A549 (cell line): ENCODE measurements around the gene PDE7B. TPM values are rescaled to one million over a fixed set of nuclear protein-coding genes. Genes with fewer than 3 reads are reported as not detected.

Experiments
- ATAC-seq, 2 experiments: fragments of 200-7000 bp in 1 of 2; fragments of >200 bp in 1 of 2; cut with Nextera tagmentation in 1 of 2; cut with Tn5 transposase in 1 of 2; 3 replicates each; pipeline versions ENCODE4 v1.8.0 to v1.9.1; 2018 to 2020; ENCODE audit warnings: mild to moderate bottlenecking in 1 of 2, moderate library complexity in 1 of 2
- CTCF ChIA-PET: fragments of 300-600 bp; sonication (Branson Sonifier 250); formaldehyde crosslinking; extraction: SDS; loops from one replicate; lab custom pipeline; 2021; ENCODE audit warnings: antibody characterized with exemption, inconsistent platforms; lab: Yijun Ruan, JAX
- POLR2A ChIA-PET: fragments of 350-600 bp; formaldehyde crosslinking; extraction: SDS; loops from one replicate; lab custom pipeline; 2021; ENCODE audit warnings: antibody characterized with exemption, inconsistent platforms; lab: Yijun Ruan, JAX
- DNase-seq, 2 experiments: peaks; one replicate each; pipeline versions ENCODE4 v3.0.0 to v3.0.0-alpha.2; 2011 to 2016; ENCODE audit warnings: low read depth in 1 of 2, low spot score in 1 of 2
- FAIRE-seq: peaks from 2 replicates; lab custom pipeline; 2011; peaks lifted over from hg19 to GRCh38; lab: Jason Lieb, UNC
- H3K27ac ChIP-seq, 2 experiments: fragments of >200 bp; sonication (Bioruptor Twin); formaldehyde crosslinking; 3 replicates each; pipeline ENCODE4 v1.5.1; 2016 to 2017
- H3K4me1 ChIP-seq: fragments of >200 bp; sonication (Bioruptor Twin); formaldehyde crosslinking; 3 replicates; pipeline ENCODE4 v1.6.1; 2016
- H3K4me2 ChIP-seq: fragments of >200 bp; sonication (Bioruptor Twin); formaldehyde crosslinking; 3 replicates; pipeline ENCODE4 v1.6.1; 2016
- H3K4me3 ChIP-seq: fragments of >200 bp; sonication (Bioruptor Twin); formaldehyde crosslinking; 3 replicates; pipeline ENCODE4 v1.5.1; 2016
- H3K9me3 ChIP-seq: fragments of >200 bp; sonication (Bioruptor Twin); formaldehyde crosslinking; 3 replicates; pipeline ENCODE4 v1.6.1; 2016
- BHLHE40 ChIP-seq: IDR thresholded peaks from 2 replicates; pipeline ENCODE4 v1.6.1; 2012; ENCODE audit warnings: low read depth, low read length, inconsistent platforms
- CHD4 ChIP-seq: fragments of 200-600 bp; sonication (generic); IDR thresholded peaks from 2 replicates; pipeline ENCODE4 v1.6.1; 2016; ENCODE audit warnings: antibody characterized with exemption, mild to moderate bottlenecking, borderline replicate concordance
- CTCF ChIP-seq: fragments of >200 bp; sonication (Bioruptor Twin); formaldehyde crosslinking; IDR thresholded peaks from 3 replicates; pipeline ENCODE4 v1.5.1; 2016
- FOSB ChIP-seq: fragments of 250-450 bp; sonication (Bioruptor Pico); IDR thresholded peaks from 2 replicates; pipeline ENCODE4 v1.5.0; 2020; ENCODE audit warnings: mild to moderate bottlenecking, moderate library complexity
- FOXS1 ChIP-seq: fragments of 250-450 bp; sonication (Bioruptor Pico); IDR thresholded peaks from 2 replicates; pipeline ENCODE4 v1.5.0; 2020; ENCODE audit warnings: mild to moderate bottlenecking, moderate library complexity
- HMGXB4 ChIP-seq: fragments of 250-450 bp; sonication (Bioruptor Pico); IDR thresholded peaks from 2 replicates; pipeline ENCODE4 v1.5.0; 2021; ENCODE audit warnings: mild to moderate bottlenecking, moderate library complexity, borderline replicate concordance
- HOXA7 ChIP-seq: fragments of 250-450 bp; sonication (Bioruptor Pico); IDR thresholded peaks from 2 replicates; pipeline ENCODE4 v1.5.0; 2020; ENCODE audit warnings: mild to moderate bottlenecking, moderate library complexity
- HOXB13 ChIP-seq: fragments of 250-450 bp; sonication (Bioruptor Pico); IDR thresholded peaks from 2 replicates; pipeline ENCODE4 v1.5.0; 2020; ENCODE audit warnings: low read depth, mild to moderate bottlenecking, moderate library complexity
- HOXB5 ChIP-seq: fragments of 250-450 bp; sonication (Bioruptor Pico); IDR thresholded peaks from 2 replicates; pipeline ENCODE4 v1.5.0; 2020; ENCODE audit warnings: mild to moderate bottlenecking, moderate library complexity
- MAX ChIP-seq: IDR thresholded peaks from 2 replicates; pipeline ENCODE4 v1.6.1; 2012
- MAZ ChIP-seq: fragments of 150-350 bp; IDR thresholded peaks from 2 replicates; pipeline ENCODE4 v1.6.1; 2014; ENCODE audit warnings: antibody characterized with exemption, low read depth, low read length, borderline replicate concordance
- POLR2AphosphoS2 ChIP-seq: conservative IDR thresholded peaks from 2 replicates; pipeline ENCODE4 v1.6.1; 2012; ENCODE audit warnings: low read length, improper control_type of control experiment, inconsistent platforms
- RAD21 ChIP-seq, 2 experiments: fragments of >200 bp in 1 of 2; sonication (Bioruptor Twin) in 1 of 2; formaldehyde crosslinking in 1 of 2; IDR thresholded peaks in 1 of 2; conservative IDR thresholded peaks in 1 of 2; 2 replicates in 1 of 2; 3 replicates in 1 of 2; pipeline ENCODE4 v1.6.1; 2012 to 2018; ENCODE audit warnings: inconsistent platforms in 1 of 2
- REST ChIP-seq: fragments of 200-600 bp; sonication (generic); IDR thresholded peaks from 2 replicates; pipeline ENCODE4 v1.6.1; 2016; ENCODE audit warnings: antibody characterized with exemption, mild to moderate bottlenecking, moderate library complexity
- RNF2 ChIP-seq: fragments of 200-600 bp; sonication (generic); IDR thresholded peaks from 2 replicates; pipeline ENCODE4 v1.6.1; 2016; ENCODE audit warnings: low read depth, mild to moderate bottlenecking, antibody characterized with exemption, moderate library complexity, borderline replicate concordance
- SMC3 ChIP-seq: fragments of >200 bp; sonication (Bioruptor Twin); formaldehyde crosslinking; IDR thresholded peaks from 3 replicates; pipeline ENCODE4 v1.6.1; 2018; ENCODE audit warnings: inconsistent platforms
- TFCP2L1 ChIP-seq: fragments of 250-450 bp; sonication (Bioruptor Pico); IDR thresholded peaks from 2 replicates; pipeline ENCODE4 v1.5.0; 2021; ENCODE audit warnings: mild to moderate bottlenecking
- ZC3H11A ChIP-seq: fragments of 450-650 bp; IDR thresholded peaks from 2 replicates; pipeline ENCODE4 v1.6.1; 2014; ENCODE audit warnings: antibody characterized with exemption, mild to moderate bottlenecking
- ZNF302 ChIP-seq: fragments of 250-450 bp; sonication (Bioruptor Pico); IDR thresholded peaks from 2 replicates; pipeline ENCODE4 v1.9.0; 2021; ENCODE audit warnings: inconsistent platforms, mild to moderate bottlenecking, moderate library complexity
- ZSCAN20 ChIP-seq: fragments of 250-450 bp; sonication (Bioruptor Pico); IDR thresholded peaks from 2 replicates; pipeline ENCODE4 v1.8.0; 2022; ENCODE audit warnings: mild to moderate bottlenecking, moderate library complexity
- WGBS: methylation state at CpG from one replicate; pipeline ENCODE4 v1.1.6; 2017; ENCODE audit errors: missing lambda C conversion rate; 5-methylcytosine and 5-hydroxymethylcytosine counted together
- polyA plus RNA-seq, 4 experiments: library from polyadenylated mRNA; depleted of rRNA in 3 of 4; stranded (reverse); fragments of >200 nt; fragmentation: RNase III in 1 of 4; extraction: RNeasy Plus Mini Kit Qiagen cat#74134 plus additional on column Dnase treatment in 1 of 4; gene quantifications; 2 replicates in 3 of 4; 3 replicates in 1 of 4; pipeline ENCODE4 v1.2.3, GENCODE V29; 2011 to 2017

Gene PDE7B
- polyA plus RNA-seq, 2 of the 4 experiments (the other 2 are of a cell fraction): 6.6 to 13.8 TPM

GRCh38 chr6:135897087-135897486 lies 45.6 kb downstream of the PDE7B start:
- no peak overlapping the region for H3K4me3 ChIP-seq
- CTCF ChIA-PET: no interaction called here
- no peak for ATAC-seq
- TF ChIP-seq ZNF302 (CRISPR knock-in tag) (no peak), REST (no peak), HOXA7 (CRISPR knock-in tag) (no peak)
- TF ChIP-seq, all 56 proteins: peak for 0
- FAIRE-seq (no peak), DNase-seq (no peak)
- 93% methylated on average over 1 of the region's 1 CpG for WGBS
- POLR2A ChIA-PET: no interaction called here
- no peaks in the 10 kb centered on the region for H3K9me3 ChIP-seq
- H3K4me1 ChIP-seq: no peaks in the 10 kb centered on the region
- no peak overlapping the region for H3K4me2 ChIP-seq
- H3K27ac ChIP-seq: no peak overlapping the region

- peak overlapping the region in 1 of 2 experiments; percentile 26; a peak in 2 of 6 replicates for H3K27ac ChIP-seq
- TF ChIP-seq ZSCAN20 (CRISPR knock-in tag): no peak
- TF ChIP-seq HOXB5 (CRISPR knock-in tag): no peak
- TF ChIP-seq RAD21 (conservative IDR thresholded peaks at IDR 0.05 in 1 of 2, IDR thresholded peaks at IDR 0.05 in 1 of 2): no peak
- no peak for TF ChIP-seq FOSB
- no peak for TF ChIP-seq CHD4
- TF ChIP-seq MAZ: no peak
- no peak for TF ChIP-seq CTCF
- H3K4me1 ChIP-seq: peaks cover 18% of the 10 kb centered on the region
- no peak overlapping the region for H3K4me3 ChIP-seq
- no peak for ATAC-seq
- DNase-seq: no peak
- no peak overlapping the region for H3K4me2 ChIP-seq
- no peaks in the 10 kb centered on the region for H3K9me3 ChIP-seq
- FAIRE-seq: no peak
- CTCF ChIA-PET: interaction anchor here (1.6 kb wide), 1 partner anchor 8 kb away, joined by 3 read pairs; no protein-coding TSS in a partner anchor
- POLR2A ChIA-PET: no interaction called here
- WGBS: 79% methylated on average over 6 of the region's 6 CpGs
Observed at GRCh38 chr6:135901774-135902524, 50.4 kb downstream of the PDE7B start.

GRCh38 chr6:135902756-135903331 lies 51.3 kb downstream of the PDE7B start:
- ChIA-PET POLR2A (no interaction called here), CTCF (no interaction called here)
- H3K27ac ChIP-seq: 0 out of 6 replicates have a peak overlapping the region, but pooled peaks of 1 of the 2 experiments have one; percentile 4
- H3K9me3 ChIP-seq: no peaks in the 10 kb centered on the region
- H3K4me3 ChIP-seq: no peak overlapping the region
- DNase-seq: no peak
- H3K4me2 ChIP-seq: no peak overlapping the region
- H3K4me1 ChIP-seq: peaks cover 24% of the 10 kb centered on the region
- 95% methylated on average over 2 of the region's 2 CpGs for WGBS
- no peak for ATAC-seq
- FAIRE-seq: no peak
- TF ChIP-seq MAX (no peak), ZC3H11A (no peak), HOXB13 (CRISPR knock-in tag) (no peak), TFCP2L1 (CRISPR knock-in tag) (no peak), SMC3 (no peak), POLR2AphosphoS2 (no peak), BHLHE40 (no peak), HOXB5 (CRISPR knock-in tag) (no peak), RNF2 (no peak), REST (no peak), HMGXB4 (CRISPR knock-in tag) (no peak), FOXS1 (CRISPR knock-in tag) (no peak)
